K562 (cell line): ENCODE results near the gene MSMO1. TPM values are rescaled to one million over a fixed set of nuclear protein-coding genes. Genes with fewer than 3 reads are reported as not detected.

Source experiments
- ATAC-seq: fragments of 200-7000 bp; cut with Tn5 transposase; 3 replicates; pipeline ENCODE4 v1.9.1; 2020; ENCODE audit warnings: moderate library complexity
- BruUV-seq: library from RNA; stranded (reverse); fragments of 400-500 nt; replicated peaks from 2 replicates; lab custom pipeline; 2021; lab: Mats Ljungman, UMichigan
- CTCF ChIA-PET: fragments of 300-600 bp; formaldehyde crosslinking; extraction: SDS; loops from one replicate; lab custom pipeline; 2021; ENCODE audit warnings: low intra/inter-chr PET ratio; lab: Yijun Ruan, JAX
- POLR2A ChIA-PET: fragments of 300-600, 350-650 bp; sonication (Branson Sonifier 250); formaldehyde crosslinking; extraction: SDS; loops from one replicate; lab custom pipeline; 2021; ENCODE audit warnings: antibody characterized with exemption, inconsistent platforms; lab: Yijun Ruan, JAX
- DNase-seq, 4 experiments: peaks; one replicate each; pipeline versions ENCODE4 v3.0.0 to v3.0.0-alpha.2; 2011 to 2018; ENCODE audit warnings: low spot score in 3 of 4, mixed read lengths in 3 of 4; ENCODE audit errors: extremely low read depth in 1 of 4
- FAIRE-seq: peaks from 2 replicates; lab custom pipeline; 2011; peaks lifted over from hg19 to GRCh38; lab: Jason Lieb, UNC
- H2AFZ ChIP-seq: 2 replicates; pipeline ENCODE4 v1.6.0; 2011; ENCODE audit warnings: low read depth, low read length, control low read depth, inconsistent platforms
- H3K27ac ChIP-seq: fragments of 200-600 bp; 3 replicates; pipeline ENCODE4 v1.8.0; 2011; ENCODE audit warnings: low read depth, mild to moderate bottlenecking, control low read depth, inconsistent platforms, low read length, moderate library complexity, mixed read lengths; ENCODE audit errors: extremely low read depth
- H3K27me3 ChIP-seq, 2 experiments: fragments of 300-600 bp in 1 of 2; 2 replicates in 1 of 2; 3 replicates in 1 of 2; pipeline versions ENCODE4 v1.6.0 to v1.8.0; 2011; ENCODE audit warnings: inconsistent platforms in 2 of 2, low read length in 2 of 2, mild to moderate bottlenecking in 1 of 2, mixed read lengths in 1 of 2, moderate library complexity in 1 of 2; ENCODE audit not compliant: control insufficient read depth in 2 of 2, insufficient read depth in 2 of 2
- H3K36me3 ChIP-seq: fragments of 300-600 bp; 3 replicates; pipeline ENCODE4 v1.8.0; 2011; ENCODE audit warnings: mild to moderate bottlenecking, low read length, inconsistent platforms; ENCODE audit not compliant: control insufficient read depth, insufficient read depth
- H3K4me1 ChIP-seq, 2 experiments: fragments of 200-600 bp in 1 of 2; replicated peaks in 1 of 2; 2 replicates in 1 of 2; 3 replicates in 1 of 2; pipeline versions ENCODE4 v1.5.1 to v1.8.0; 2011; ENCODE audit warnings: inconsistent platforms in 2 of 2, low read length in 2 of 2, mild to moderate bottlenecking in 1 of 2, mixed read lengths in 1 of 2, moderate library complexity in 1 of 2; ENCODE audit not compliant: control insufficient read depth in 2 of 2, insufficient read depth in 2 of 2
- H3K4me2 ChIP-seq: 2 replicates; pipeline ENCODE4 v1.6.1; 2011; ENCODE audit warnings: low read length, control low read depth, inconsistent platforms, mixed read lengths; ENCODE audit not compliant: insufficient read depth
- H3K4me3 ChIP-seq: fragments of 200-600 bp; sonication (generic), shearing (Covaris generic); 2 replicates; pipeline ENCODE4 v1.5.1; 2016; ENCODE audit warnings: control low read depth, inconsistent platforms
- H3K79me2 ChIP-seq: fragments of 200-600 bp; 3 replicates; pipeline ENCODE4 v1.8.0; 2011; ENCODE audit warnings: low read length, inconsistent platforms; ENCODE audit not compliant: control insufficient read depth, insufficient read depth
- H3K9ac ChIP-seq, 2 experiments: 2 replicates each; pipeline versions ENCODE4 v1.6.0 to v1.6.1; 2011; ENCODE audit warnings: low read depth in 2 of 2, low read length in 2 of 2, control low read depth in 1 of 2, inconsistent platforms in 1 of 2, mild to moderate bottlenecking in 1 of 2, mixed read lengths in 1 of 2; ENCODE audit not compliant: insufficient read depth in 1 of 2
- H3K9me1 ChIP-seq: one replicate; pipeline ENCODE4 v1.6.0; 2011; ENCODE audit warnings: inconsistent platforms, mild to moderate bottlenecking, low read length, moderate library complexity; ENCODE audit not compliant: control insufficient read depth, insufficient read depth
- H3K9me3 ChIP-seq: replicated peaks from 2 replicates; pipeline ENCODE4 v1.5.1; 2011; ENCODE audit warnings: low read depth, low read length, inconsistent platforms; ENCODE audit not compliant: control insufficient read depth, insufficient read depth
- H4K20me1 ChIP-seq: replicated peaks from 2 replicates; pipeline ENCODE4 v1.6.1; 2011; ENCODE audit warnings: low read length, inconsistent platforms, mixed read lengths; ENCODE audit not compliant: control insufficient read depth, insufficient read depth
- C11orf30 ChIP-seq: fragments of 450-650 bp; IDR thresholded peaks from 2 replicates; pipeline ENCODE4 v1.6.1; 2016; ENCODE audit warnings: low read depth, mild to moderate bottlenecking
- NR4A1 ChIP-seq, 2 experiments: fragments of 250-450 bp in 1 of 2; fragments of 450-650 bp in 1 of 2; sonication (Bioruptor Pico) in 1 of 2; IDR thresholded peaks; 2 replicates each; pipeline versions ENCODE4 v1.4.0 to v1.6.1; 2016 to 2020; ENCODE audit warnings: mild to moderate bottlenecking in 2 of 2, missing compliant biosample characterization in 1 of 2, missing genetic modification characterization in 1 of 2, moderate library complexity in 1 of 2
- PKNOX1 ChIP-seq: fragments of 450-650 bp; IDR thresholded peaks from 2 replicates; pipeline ENCODE4 v1.6.1; 2016
- ZNF316 ChIP-seq: fragments of 450-650 bp; IDR thresholded peaks from 2 replicates; pipeline ENCODE4 v1.6.1; 2016
- in situ Hi-C: fragments of 300-500 bp; cut with MboI; formaldehyde crosslinking; loops from 4 replicates; pipeline ENCODE4 v1.15.0; 2018; ENCODE audit warnings: inconsistent platforms, mixed read lengths
- intact Hi-C: fragments of 100-400 bp; cut with micrococcal nuclease; formaldehyde crosslinking; loops from 2 replicates; pipeline ENCODE4 v1.14.2; 2022
- polyA plus RNA-seq, 8 experiments: library from polyadenylated mRNA; depleted of rRNA in 4 of 8; stranded (reverse) in 5 of 8; unstranded in 3 of 8; fragments of >200 nt; fragmentation: Nextera tagmentation in 2 of 8; fragmentation: Illumina TruSeq in 1 of 8; extraction: Ambion mirVana in 2 of 8; extraction: Trizol in 1 of 8; gene quantifications; 2 replicates each; pipeline versions ENCODE4 v1.2.1 to v1.2.3, GENCODE V29; 2011 to 2014; ENCODE audit warnings: inconsistent platforms in 1 of 8, missing spikeins in 1 of 8
- total RNA-seq, 7 experiments: library from RNA; depleted of rRNA in 6 of 7; stranded (reverse); fragments of >200 nt in 6 of 7; fragmentation: Illumina TruSeq in 2 of 7; extraction: Trizol in 2 of 7; gene quantifications; 2 replicates each; pipeline versions ENCODE4 v1.2.1 to v1.2.3, GENCODE V29; 2011 to 2021; ENCODE audit warnings: low replicate concordance in 1 of 7
- TF ChIP-seq, protein P1 (sequence below), 2 experiments: fragments of 450-650 bp in 1 of 2; sonication (generic) in 1 of 2; formaldehyde crosslinking in 1 of 2; IDR thresholded peaks; 2 replicates each; pipeline versions ENCODE4 v1.7.1 to v1.9.0; 2016 to 2022; ENCODE audit warnings: inconsistent platforms in 1 of 2, mild to moderate bottlenecking in 1 of 2, missing genetic modification reagents in 1 of 2
- TF ChIP-seq, protein P2 (sequence below): fragments of 450-650 bp; formaldehyde crosslinking; IDR thresholded peaks from 2 replicates; pipeline ENCODE4 v1.4.0; 2020; ENCODE audit warnings: mild to moderate bottlenecking, moderate library complexity

MSMO1 gene
- total and polyA plus RNA-seq, 9 of the 15 experiments (the other 6 are each of a cell fraction or from before 2014, with no cell fraction given), result 32.0 to 172 (median 63.5) TPM

- H3K9me1 ChIP-seq, result no peaks in the 10 kb centered on the region
- ATAC-seq (no peak), DNase-seq (no peak), FAIRE-seq (no peak)
- in situ Hi-C loops (no loop called here), intact Hi-C loops (no loop called here)
- CTCF ChIA-PET, result no interaction called here
- H3K79me2 ChIP-seq, result no peaks in the 10 kb centered on the region
- no peaks in the 10 kb centered on the region for H3K27me3 ChIP-seq
- TF ChIP-seq, protein P1, sequence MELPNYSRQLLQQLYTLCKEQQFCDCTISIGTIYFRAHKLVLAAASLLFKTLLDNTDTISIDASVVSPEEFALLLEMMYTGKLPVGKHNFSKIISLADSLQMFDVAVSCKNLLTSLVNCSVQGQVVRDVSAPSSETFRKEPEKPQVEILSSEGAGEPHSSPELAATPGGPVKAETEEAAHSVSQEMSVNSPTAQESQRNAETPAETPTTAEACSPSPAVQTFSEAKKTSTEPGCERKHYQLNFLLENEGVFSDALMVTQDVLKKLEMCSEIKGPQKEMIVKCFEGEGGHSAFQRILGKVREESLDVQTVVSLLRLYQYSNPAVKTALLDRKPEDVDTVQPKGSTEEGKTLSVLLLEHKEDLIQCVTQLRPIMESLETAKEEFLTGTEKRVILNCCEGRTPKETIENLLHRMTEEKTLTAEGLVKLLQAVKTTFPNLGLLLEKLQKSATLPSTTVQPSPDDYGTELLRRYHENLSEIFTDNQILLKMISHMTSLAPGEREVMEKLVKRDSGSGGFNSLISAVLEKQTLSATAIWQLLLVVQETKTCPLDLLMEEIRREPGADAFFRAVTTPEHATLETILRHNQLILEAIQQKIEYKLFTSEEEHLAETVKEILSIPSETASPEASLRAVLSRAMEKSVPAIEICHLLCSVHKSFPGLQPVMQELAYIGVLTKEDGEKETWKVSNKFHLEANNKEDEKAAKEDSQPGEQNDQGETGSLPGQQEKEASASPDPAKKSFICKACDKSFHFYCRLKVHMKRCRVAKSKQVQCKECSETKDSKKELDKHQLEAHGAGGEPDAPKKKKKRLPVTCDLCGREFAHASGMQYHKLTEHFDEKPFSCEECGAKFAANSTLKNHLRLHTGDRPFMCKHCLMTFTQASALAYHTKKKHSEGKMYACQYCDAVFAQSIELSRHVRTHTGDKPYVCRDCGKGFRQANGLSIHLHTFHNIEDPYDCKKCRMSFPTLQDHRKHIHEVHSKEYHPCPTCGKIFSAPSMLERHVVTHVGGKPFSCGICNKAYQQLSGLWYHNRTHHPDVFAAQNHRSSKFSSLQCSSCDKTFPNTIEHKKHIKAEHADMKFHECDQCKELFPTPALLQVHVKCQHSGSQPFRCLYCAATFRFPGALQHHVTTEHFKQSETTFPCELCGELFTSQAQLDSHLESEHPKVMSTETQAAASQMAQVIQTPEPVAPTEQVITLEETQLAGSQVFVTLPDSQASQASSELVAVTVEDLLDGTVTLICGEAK (IDR thresholded peaks at IDR 0.05), result peak; percentile 87
- TF ChIP-seq, protein P1 (CRISPR knock-in tag; IDR thresholded peaks at IDR 0.05), result peak; percentile 81
- peak; percentile 19; the same call in 1 of the 2 replicates for TF ChIP-seq C11orf30
- TF ChIP-seq PKNOX1, result peak; percentile 72
- peak; percentile 39 for TF ChIP-seq ZNF316
- no peak for TF ChIP-seq NR4A1 (CRISPR knock-in tag; IDR thresholded peaks at IDR 0.05)
- no peak for TF ChIP-seq NR4A1 (tag; IDR thresholded peaks at IDR 0.05)
- TF ChIP-seq, protein P2, sequence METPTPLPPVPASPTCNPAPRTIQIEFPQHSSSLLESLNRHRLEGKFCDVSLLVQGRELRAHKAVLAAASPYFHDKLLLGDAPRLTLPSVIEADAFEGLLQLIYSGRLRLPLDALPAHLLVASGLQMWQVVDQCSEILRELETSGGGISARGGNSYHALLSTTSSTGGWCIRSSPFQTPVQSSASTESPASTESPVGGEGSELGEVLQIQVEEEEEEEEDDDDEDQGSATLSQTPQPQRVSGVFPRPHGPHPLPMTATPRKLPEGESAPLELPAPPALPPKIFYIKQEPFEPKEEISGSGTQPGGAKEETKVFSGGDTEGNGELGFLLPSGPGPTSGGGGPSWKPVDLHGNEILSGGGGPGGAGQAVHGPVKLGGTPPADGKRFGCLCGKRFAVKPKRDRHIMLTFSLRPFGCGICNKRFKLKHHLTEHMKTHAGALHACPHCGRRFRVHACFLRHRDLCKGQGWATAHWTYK (CRISPR knock-in tag), result no peak
- no peak overlapping the region for H3K4me3 ChIP-seq
- POLR2A ChIA-PET, result no interaction called here
- BruUV-seq, result no TSS peak
- H3K4me1 ChIP-seq, result no peaks in the 10 kb centered on the region
- H3K27ac ChIP-seq, result no peak overlapping the region
- H3K36me3 ChIP-seq, result no peaks in the 10 kb centered on the region
- no peaks in the 10 kb centered on the region for H4K20me1 ChIP-seq
- H3K4me2 ChIP-seq, result no peak overlapping the region
- no peaks in the 10 kb centered on the region for H3K9me3 ChIP-seq
- H3K9ac ChIP-seq, result no peak overlapping the region
- no peak overlapping the region for H2AFZ ChIP-seq
Observed at GRCh38 chr4:165289423-165289785, 38.1 kb upstream of the MSMO1 start.
